ENCODE data around the gene FAM193A.

- TF ChIP-seq CTCF (IDR thresholded peaks at IDR 0.05; ENCODE audit: insufficient read depth, low read length) (no peak), REST (IDR thresholded peaks at IDR 0.05; ENCODE audit: insufficient replicate concordance, low read depth) (no peak), GABPA (IDR thresholded peaks at IDR 0.05; ENCODE audit: low read depth) (no peak), POLR2AphosphoS5 (IDR thresholded peaks at IDR 0.05; ENCODE audit: low read depth) (no peak), SPI1 (IDR thresholded peaks at IDR 0.05; ENCODE audit: borderline replicate concordance, low read depth) (no peak)
Observed at GRCh38 chr4:2745516-2745915, 209.1 kb downstream of the FAM193A start.
